Measurements from ENCODE around the gene CD3E. TPM values are rescaled to one million over a fixed set of nuclear protein-coding genes. Genes with fewer than 3 reads are reported as not detected.

CD3E gene
- total RNA-seq, 1 donor from 2014 or later: 6.9 TPM

DNA sequence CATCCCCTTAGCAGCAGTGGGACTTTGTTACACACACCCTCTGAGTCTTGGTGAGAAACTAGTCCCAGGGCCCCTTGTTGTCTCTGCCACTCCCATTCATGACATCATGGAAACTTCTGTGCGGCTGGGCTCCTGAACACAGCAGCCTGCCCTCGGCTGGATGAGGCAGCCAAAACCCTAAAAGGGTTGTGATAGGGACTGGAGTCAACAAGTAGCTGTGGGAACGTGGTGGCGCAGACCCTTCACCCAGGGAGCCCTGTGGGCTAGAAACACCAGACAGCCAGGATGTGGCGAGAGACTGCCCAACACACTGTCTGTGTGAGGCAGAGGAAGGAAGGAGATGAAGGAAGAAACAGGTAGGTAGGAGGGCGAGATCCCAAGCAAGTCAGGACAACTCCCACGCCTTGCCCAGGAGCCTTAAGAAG, 34.1 kb downstream of the CD3E start:
- Histone ChIP-seq H3K36me3 (no peaks in the 10 kb centered on the region), H3K4me1 (no peaks in the 10 kb centered on the region), H3K27ac (no peak overlapping the region), H3K9me3 (no peaks in the 10 kb centered on the region), H3K4me3 (no peak overlapping the region), H3K27me3 (no peaks in the 10 kb centered on the region)
- intact Hi-C loops (cut with DNase I): no loop called here
- TF ChIP-seq POLR2A (IDR thresholded peaks at IDR 0.05) (no peak), POLR2AphosphoS5 (IDR thresholded peaks at IDR 0.05; ENCODE audit: insufficient read depth in 1 of 2, low read depth in 1 of 2) (peak in 1 of 2 donors; percentile 58)
- DNase-seq (ENCODE audit: extremely low spot score in 2 of 2): peak in 1 of 2 donors; percentile 69

DNA sequence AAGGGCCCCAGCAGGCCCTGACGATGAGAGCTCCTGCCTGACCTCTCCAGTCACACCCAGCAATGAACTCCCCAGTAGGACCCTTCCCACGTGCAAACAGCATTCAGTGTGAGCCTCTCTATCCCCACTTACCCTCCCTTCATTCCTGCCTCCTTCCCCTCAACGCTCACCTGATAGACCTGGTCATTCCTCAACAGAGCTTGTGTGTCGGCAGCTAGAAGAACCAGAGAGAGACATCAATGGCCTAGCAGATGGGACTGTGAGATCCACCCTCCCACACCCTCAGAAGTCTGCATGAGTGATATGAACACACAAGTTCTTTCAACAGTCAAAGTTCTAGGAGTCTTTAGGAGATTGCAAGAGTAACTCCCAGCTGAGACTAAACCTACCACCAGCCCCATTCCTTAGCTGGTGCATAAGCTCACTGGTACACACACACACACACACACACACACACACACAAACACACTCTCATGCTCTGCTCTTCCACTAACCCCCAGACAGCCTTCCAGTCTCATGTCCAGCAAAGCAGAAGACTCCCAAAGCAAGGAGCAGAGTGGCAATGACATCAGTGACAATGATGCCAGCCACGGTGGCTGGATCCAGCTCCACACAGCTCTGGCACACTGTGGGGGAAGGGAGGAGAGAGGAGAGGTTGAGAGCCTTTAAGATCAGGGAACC, 34.9 kb downstream of the CD3E start:
- no peaks in the 10 kb centered on the region for H3K4me1 ChIP-seq
- no peaks in the 10 kb centered on the region for H3K27me3 ChIP-seq
- no peaks in the 10 kb centered on the region for H3K9me3 ChIP-seq
- no peak overlapping the region for H3K27ac ChIP-seq
- TF ChIP-seq, protein P1, sequence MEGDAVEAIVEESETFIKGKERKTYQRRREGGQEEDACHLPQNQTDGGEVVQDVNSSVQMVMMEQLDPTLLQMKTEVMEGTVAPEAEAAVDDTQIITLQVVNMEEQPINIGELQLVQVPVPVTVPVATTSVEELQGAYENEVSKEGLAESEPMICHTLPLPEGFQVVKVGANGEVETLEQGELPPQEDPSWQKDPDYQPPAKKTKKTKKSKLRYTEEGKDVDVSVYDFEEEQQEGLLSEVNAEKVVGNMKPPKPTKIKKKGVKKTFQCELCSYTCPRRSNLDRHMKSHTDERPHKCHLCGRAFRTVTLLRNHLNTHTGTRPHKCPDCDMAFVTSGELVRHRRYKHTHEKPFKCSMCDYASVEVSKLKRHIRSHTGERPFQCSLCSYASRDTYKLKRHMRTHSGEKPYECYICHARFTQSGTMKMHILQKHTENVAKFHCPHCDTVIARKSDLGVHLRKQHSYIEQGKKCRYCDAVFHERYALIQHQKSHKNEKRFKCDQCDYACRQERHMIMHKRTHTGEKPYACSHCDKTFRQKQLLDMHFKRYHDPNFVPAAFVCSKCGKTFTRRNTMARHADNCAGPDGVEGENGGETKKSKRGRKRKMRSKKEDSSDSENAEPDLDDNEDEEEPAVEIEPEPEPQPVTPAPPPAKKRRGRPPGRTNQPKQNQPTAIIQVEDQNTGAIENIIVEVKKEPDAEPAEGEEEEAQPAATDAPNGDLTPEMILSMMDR (IDR thresholded peaks at IDR 0.05): no peak
- TF ChIP-seq POLR2AphosphoS5 (IDR thresholded peaks at IDR 0.05; ENCODE audit: insufficient read depth in 1 of 2, low read depth in 1 of 2) (no peak), POLR2A (IDR thresholded peaks at IDR 0.05) (no peak)
- H3K4me3 ChIP-seq: no peak overlapping the region
- DNase-seq (ENCODE audit: extremely low spot score in 2 of 2): peak in 1 of 2 donors; percentile 56
- intact Hi-C loops (cut with DNase I): no loop called here
- H3K36me3 ChIP-seq: no peaks in the 10 kb centered on the region

DNA sequence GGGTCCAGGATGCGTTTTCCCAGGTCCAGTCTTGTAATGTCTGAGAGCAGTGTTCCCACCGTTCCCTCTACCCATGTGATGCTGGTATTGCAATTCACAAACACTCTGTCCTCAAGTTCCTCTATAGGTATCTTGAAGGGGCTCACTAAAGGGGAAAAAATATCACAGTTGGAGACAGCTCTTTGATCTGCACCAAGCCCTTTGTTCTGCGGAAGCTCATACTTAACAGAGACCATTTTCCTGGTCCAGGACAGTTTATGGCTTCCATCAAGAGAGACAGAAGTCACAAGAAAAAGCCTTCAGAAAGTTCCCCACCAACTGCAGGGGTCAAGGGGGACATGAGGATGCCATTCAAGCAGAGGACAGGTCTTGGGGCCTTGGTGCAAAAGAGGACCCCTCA, 35.9 kb downstream of the CD3E start:
- Histone ChIP-seq H3K4me1 (no peaks in the 10 kb centered on the region), H3K27me3 (no peaks in the 10 kb centered on the region), H3K9me3 (no peaks in the 10 kb centered on the region), H3K27ac (no peak overlapping the region), H3K36me3 (no peaks in the 10 kb centered on the region), H3K4me3 (no peak overlapping the region)
- no peak for DNase-seq (ENCODE audit: extremely low spot score in 2 of 2)
- TF ChIP-seq POLR2A (IDR thresholded peaks at IDR 0.05) (no peak), POLR2AphosphoS5 (IDR thresholded peaks at IDR 0.05; ENCODE audit: insufficient read depth in 1 of 2, low read depth in 1 of 2) (no peak)
- TF ChIP-seq, protein P1 (IDR thresholded peaks at IDR 0.05): no peak
- intact Hi-C loops (cut with DNase I): no loop called here

DNA sequence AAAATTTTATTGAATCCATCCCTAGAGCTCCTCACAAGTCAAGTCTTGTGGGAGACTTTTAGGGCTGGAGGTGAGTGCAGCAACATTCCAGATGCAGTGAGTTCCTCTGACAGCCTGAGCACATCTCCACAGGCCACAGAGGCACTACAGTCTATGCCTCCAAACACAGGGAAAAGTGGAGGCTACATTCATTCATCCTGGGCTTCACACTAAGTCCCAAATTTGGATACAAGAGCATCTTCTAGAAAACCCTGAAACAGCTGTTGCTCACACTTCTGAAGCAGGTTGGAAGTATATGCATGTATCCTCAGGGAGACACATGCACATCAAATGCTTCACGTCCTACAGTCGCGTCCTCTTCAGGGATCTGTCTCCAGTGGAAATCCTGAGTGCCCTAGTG, 36.7 kb downstream of the CD3E start:
- no peak for TF ChIP-seq POLR2AphosphoS5 (IDR thresholded peaks at IDR 0.05; ENCODE audit: insufficient read depth in 1 of 2, low read depth in 1 of 2)
- no peak for TF ChIP-seq POLR2A (IDR thresholded peaks at IDR 0.05)
- TF ChIP-seq, protein P1 (IDR thresholded peaks at IDR 0.05): no peak
- Histone ChIP-seq H3K4me3 (no peak overlapping the region), H3K4me1 (no peaks in the 10 kb centered on the region), H3K27ac (no peak overlapping the region), H3K9me3 (no peaks in the 10 kb centered on the region), H3K27me3 (no peaks in the 10 kb centered on the region), H3K36me3 (no peaks in the 10 kb centered on the region)
- DNase-seq (ENCODE audit: extremely low spot score in 2 of 2): no peak
- intact Hi-C loops (cut with DNase I): no loop called here

DNA sequence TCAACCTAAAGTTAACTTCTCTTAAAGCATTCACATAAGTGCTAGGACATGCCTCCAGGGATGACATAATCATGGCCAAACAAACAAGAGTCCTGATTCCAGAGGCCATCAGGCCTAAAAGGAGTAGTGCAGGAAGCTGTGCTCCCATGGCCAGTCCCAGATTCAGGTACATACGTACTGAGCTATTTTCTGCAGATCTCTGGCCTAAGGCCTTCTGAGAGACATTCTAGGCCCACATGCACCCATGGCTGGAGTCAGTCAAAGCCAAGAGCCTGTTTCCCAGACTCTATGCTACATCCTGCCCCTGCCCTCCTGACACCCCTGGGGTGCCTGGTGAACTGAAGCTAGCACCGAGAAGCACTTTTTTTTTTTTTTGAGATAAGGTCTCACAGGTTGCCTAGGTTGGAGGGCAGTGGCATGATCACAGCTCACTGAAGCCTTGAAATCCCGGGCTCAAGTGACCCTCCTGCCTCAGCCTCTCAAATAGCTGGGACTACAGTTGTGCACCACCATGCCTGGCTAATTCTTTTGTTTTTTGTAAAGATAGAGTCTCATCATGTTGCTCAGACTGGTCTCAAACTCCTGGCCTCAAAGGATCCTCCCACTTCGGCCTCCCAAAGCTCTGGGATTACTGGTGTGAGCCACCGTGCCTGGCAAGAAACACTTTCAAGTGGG, 37.4 kb downstream of the CD3E start:
- DNase-seq (ENCODE audit: extremely low spot score in 2 of 2): no peak
- intact Hi-C loops (cut with DNase I): no loop called here
- no peaks in the 10 kb centered on the region for H3K4me1 ChIP-seq
- no peak overlapping the region for H3K27ac ChIP-seq
- no peak overlapping the region for H3K4me3 ChIP-seq
- H3K27me3 ChIP-seq: no peaks in the 10 kb centered on the region
- H3K36me3 ChIP-seq: no peaks in the 10 kb centered on the region
- TF ChIP-seq POLR2A (IDR thresholded peaks at IDR 0.05): no peak
- TF ChIP-seq, protein P1 (IDR thresholded peaks at IDR 0.05): no peak
- TF ChIP-seq POLR2AphosphoS5 (IDR thresholded peaks at IDR 0.05; ENCODE audit: insufficient read depth in 1 of 2, low read depth in 1 of 2): no peak
- H3K9me3 ChIP-seq: no peaks in the 10 kb centered on the region
